Common myeloid progenitor, CD34-positive (primary cell): ENCODE data around the gene NEK6.

Source experiments
- CTCF ChIA-PET: fragments of 350-600 bp; sonication (Branson Sonifier 250); formaldehyde crosslinking; loops from one replicate; lab custom pipeline; 2021; ENCODE audit warnings: antibody characterized with exemption; lab: Charles Lee
- POLR2A ChIA-PET: fragments of 350-600 bp; sonication (Branson Sonifier 250); formaldehyde crosslinking; loops from one replicate; lab custom pipeline; 2021; ENCODE audit warnings: antibody characterized with exemption; lab: Charles Lee
- DNase-seq, 3 donors: peaks; one replicate each; pipeline versions ENCODE4 v3.0.0 to v3.0.0-alpha.2; 2013
- H3K27ac ChIP-seq, 2 experiments: 1 replicate in 1 of 2; 2 replicates in 1 of 2; pipeline ENCODE4 v1.7.0; 2013; ENCODE audit warnings: inconsistent platforms in 2 of 2, low read length in 2 of 2, mild to moderate bottlenecking in 2 of 2, low read depth in 1 of 2, moderate library complexity in 1 of 2; ENCODE audit not compliant: severe bottlenecking in 2 of 2, insufficient read depth in 1 of 2, poor library complexity in 1 of 2
- H3K27me3 ChIP-seq, 5 experiments: replicated peaks in 2 of 5; 1 replicate in 3 of 5; 2 replicates in 2 of 5; pipeline versions ENCODE4 v1.6.1 to v1.7.0; 2013; ENCODE audit warnings: low read length in 4 of 5, mild to moderate bottlenecking in 2 of 5, moderate library complexity in 2 of 5, inconsistent platforms in 1 of 5; ENCODE audit not compliant: insufficient read depth in 5 of 5, control insufficient read depth in 4 of 5
- H3K36me3 ChIP-seq, 4 experiments: 1 replicate in 2 of 4; 2 replicates in 2 of 4; pipeline versions ENCODE4 v1.6.1 to v1.7.0; 2013; ENCODE audit warnings: low read length in 3 of 4, control low read depth in 1 of 4, mild to moderate bottlenecking in 1 of 4; ENCODE audit not compliant: control insufficient read depth in 4 of 4, insufficient read depth in 4 of 4
- H3K4me1 ChIP-seq, 4 experiments: 1 replicate in 3 of 4; 2 replicates in 1 of 4; pipeline versions ENCODE4 v1.6.1 to v1.7.1; 2013; ENCODE audit warnings: low read length in 3 of 4, mild to moderate bottlenecking in 3 of 4, control low read depth in 1 of 4, inconsistent platforms in 1 of 4, moderate library complexity in 1 of 4; ENCODE audit not compliant: control insufficient read depth in 4 of 4, insufficient read depth in 4 of 4; ENCODE audit errors: control extremely low read depth in 1 of 4
- H3K4me3 ChIP-seq, 7 experiments: 1 replicate in 4 of 7; 2 replicates in 3 of 7; pipeline versions ENCODE4 v1.5.1 to v1.7.0; 2013; ENCODE audit warnings: mild to moderate bottlenecking in 7 of 7, low read length in 6 of 7, moderate library complexity in 6 of 7, inconsistent platforms in 2 of 7, low read depth in 2 of 7, control low read depth in 1 of 7; ENCODE audit not compliant: insufficient read depth in 4 of 7, control insufficient read depth in 1 of 7; ENCODE audit errors: extremely low read depth in 1 of 7
- H3K9me3 ChIP-seq, 5 experiments: 1 replicate in 4 of 5; 2 replicates in 1 of 5; pipeline versions ENCODE4 v1.6.1 to v1.7.1; 2013; ENCODE audit warnings: low read length in 4 of 5, mild to moderate bottlenecking in 2 of 5, inconsistent platforms in 1 of 5, low read depth in 1 of 5, moderate library complexity in 1 of 5; ENCODE audit not compliant: control insufficient read depth in 4 of 5, insufficient read depth in 2 of 5; ENCODE audit errors: control extremely low read depth in 1 of 5
- WGBS: methylation state at CpG from one replicate; pipeline ENCODE4 v1.1.5; 2013; ENCODE audit not compliant: insufficient coverage; 5-methylcytosine and 5-hydroxymethylcytosine counted together

The NEK6 gene

GRCh38 chr9:124312290-124313265 lies 54.8 kb downstream of the NEK6 start:
- peaks cover 2 to 85% (median 21%) of the 10 kb centered on the region in 4 experiments for H3K36me3 ChIP-seq
- CTCF ChIA-PET = interaction anchor here (0.7 to 1.7 kb wide), 8 partner anchors 9 to 186 kb away, joined by 3 to 7 read pairs (median 3); no protein-coding TSS in a partner anchor

GRCh38 chr9:124313940-124314339 lies 56.2 kb downstream of the NEK6 start:
- POLR2A ChIA-PET = no interaction called here
- CTCF ChIA-PET = interaction anchor here (1.0 kb wide), 1 partner anchor 18 kb away, joined by 3 read pairs; no protein-coding TSS in a partner anchor

More at GRCh38 chr9:124312290-124313265, 54.8 kb downstream of the NEK6 start:
- Histone ChIP-seq H3K4me1 (peaks cover 0 to 22% (median 10%) of the 10 kb centered on the region in 4 experiments), H3K4me3 (no peak overlapping the region), H3K9me3 (no peaks in the 10 kb centered on the region), H3K27ac (no peak overlapping the region), H3K27me3 (no peaks in the 10 kb centered on the region)
- POLR2A ChIA-PET = no interaction called here
- 91% methylated on average over 20 of the region's 27 CpGs for WGBS
- DNase-seq = no peak

GRCh38 chr9:124315882-124316281 lies 58.1 kb downstream of the NEK6 start:
- ChIA-PET CTCF (no interaction called here), POLR2A (no interaction called here)
- WGBS = 34% methylated on average over 14 of the region's 16 CpGs
- H3K36me3 ChIP-seq = peaks cover 0 to 78% (median 18%) of the 10 kb centered on the region in 4 experiments
- no peaks in the 10 kb centered on the region for H3K27me3 ChIP-seq
- peak in 2 of 3 donors; percentile 54 to 74 for DNase-seq
- H3K27ac ChIP-seq = no peak overlapping the region
- no peaks in the 10 kb centered on the region for H3K9me3 ChIP-seq
- H3K4me3 ChIP-seq = no peak overlapping the region
- H3K4me1 ChIP-seq = peaks cover 0 to 27% (median 11%) of the 10 kb centered on the region in 4 experiments

More at GRCh38 chr9:124313940-124314339, 56.2 kb downstream of the NEK6 start:
- peaks cover 0 to 22% (median 10%) of the 10 kb centered on the region in 4 experiments for H3K4me1 ChIP-seq
- H3K4me3 ChIP-seq = no peak overlapping the region
- H3K36me3 ChIP-seq = peaks cover 2 to 83% (median 20%) of the 10 kb centered on the region in 4 experiments
- H3K27me3 ChIP-seq = no peaks in the 10 kb centered on the region
- H3K9me3 ChIP-seq = no peaks in the 10 kb centered on the region
- DNase-seq = no peak
- H3K27ac ChIP-seq = no peak overlapping the region
- WGBS = 95% methylated on average over 12 of the region's 18 CpGs

- Histone ChIP-seq H3K4me1 (peaks cover 0 to 20% (median 8%) of the 10 kb centered on the region in 4 experiments), H3K4me3 (no peak overlapping the region), H3K27me3 (no peaks in the 10 kb centered on the region), H3K36me3 (peaks cover 3 to 80% (median 23%) of the 10 kb centered on the region in 4 experiments), H3K27ac (no peak overlapping the region), H3K9me3 (no peaks in the 10 kb centered on the region)
- CTCF ChIA-PET = interaction anchor here (0.6 to 4.0 kb wide), 19 partner anchors 10 to 281 kb away, joined by 3 to 20 read pairs (median 3); no protein-coding TSS in a partner anchor
- peak; percentile 29 to 43 (median 34) for DNase-seq
- WGBS = 71% methylated on average over 14 of the region's 17 CpGs
- POLR2A ChIA-PET = interaction anchor here (0.5 kb wide), 1 partner anchor 31 kb away, joined by 3 read pairs; no protein-coding TSS in a partner anchor
These were observed 62.6 kb downstream of the NEK6 start for GRCh38 chr9:124320062-124320973.

- no peak overlapping the region for H3K4me3 ChIP-seq
- H3K9me3 ChIP-seq = no peaks in the 10 kb centered on the region
- no peak for DNase-seq
- H3K4me1 ChIP-seq = peaks cover 0 to 9% (median 2%) of the 10 kb centered on the region in 4 experiments
- POLR2A ChIA-PET = interaction anchor here (0.7 kb wide), 1 partner anchor 189 kb away, joined by 3 read pairs; no protein-coding TSS in a partner anchor
- peaks cover 3 to 80% (median 23%) of the 10 kb centered on the region in 4 experiments for H3K36me3 ChIP-seq
- no peak overlapping the region for H3K27ac ChIP-seq
- 96% methylated on average over 12 of the region's 12 CpGs for WGBS
- H3K27me3 ChIP-seq = no peaks in the 10 kb centered on the region
- CTCF ChIA-PET = interaction anchor here (1.0 to 4.0 kb wide), 9 partner anchors 8 to 282 kb away, joined by 3 to 20 read pairs (median 5); no protein-coding TSS in a partner anchor
These were observed 63.7 kb downstream of the NEK6 start for GRCh38 chr9:124321416-124321815.

GRCh38 chr9:124321935-124322334 lies 64.2 kb downstream of the NEK6 start:
- Histone ChIP-seq H3K36me3 (peaks cover 6 to 80% (median 28%) of the 10 kb centered on the region in 4 experiments), H3K27me3 (no peaks in the 10 kb centered on the region), H3K9me3 (no peaks in the 10 kb centered on the region), H3K27ac (no peak overlapping the region), H3K4me1 (peaks cover 0 to 4% (median 1%) of the 10 kb centered on the region in 4 experiments), H3K4me3 (no peak overlapping the region)
- POLR2A ChIA-PET = interaction anchor here (0.7 kb wide), 1 partner anchor 190 kb away, joined by 3 read pairs; no protein-coding TSS in a partner anchor
- 73% methylated on average over 4 of the region's 4 CpGs for WGBS
- DNase-seq = no peak
- CTCF ChIA-PET = interaction anchor here (1.0 to 4.0 kb wide), 4 partner anchors 12 to 195 kb away, joined by 3 to 20 read pairs (median 6); no protein-coding TSS in a partner anchor
